GM21529 (cell line): ENCODE results near the gene SNRPD3.
"Not testable (repeated sequence)": the region's sequence is repeated elsewhere in the genome, so short reads cannot be mapped to it uniquely, and the experiment has no call there.

Experiments used
- ATAC-seq: cut with Tn5 transposase; IDR thresholded peaks from one replicate; pipeline ENCODE4 v1.9.1; 2021; ENCODE audit not compliant: unreplicated experiment

Gene SNRPD3

DNA sequence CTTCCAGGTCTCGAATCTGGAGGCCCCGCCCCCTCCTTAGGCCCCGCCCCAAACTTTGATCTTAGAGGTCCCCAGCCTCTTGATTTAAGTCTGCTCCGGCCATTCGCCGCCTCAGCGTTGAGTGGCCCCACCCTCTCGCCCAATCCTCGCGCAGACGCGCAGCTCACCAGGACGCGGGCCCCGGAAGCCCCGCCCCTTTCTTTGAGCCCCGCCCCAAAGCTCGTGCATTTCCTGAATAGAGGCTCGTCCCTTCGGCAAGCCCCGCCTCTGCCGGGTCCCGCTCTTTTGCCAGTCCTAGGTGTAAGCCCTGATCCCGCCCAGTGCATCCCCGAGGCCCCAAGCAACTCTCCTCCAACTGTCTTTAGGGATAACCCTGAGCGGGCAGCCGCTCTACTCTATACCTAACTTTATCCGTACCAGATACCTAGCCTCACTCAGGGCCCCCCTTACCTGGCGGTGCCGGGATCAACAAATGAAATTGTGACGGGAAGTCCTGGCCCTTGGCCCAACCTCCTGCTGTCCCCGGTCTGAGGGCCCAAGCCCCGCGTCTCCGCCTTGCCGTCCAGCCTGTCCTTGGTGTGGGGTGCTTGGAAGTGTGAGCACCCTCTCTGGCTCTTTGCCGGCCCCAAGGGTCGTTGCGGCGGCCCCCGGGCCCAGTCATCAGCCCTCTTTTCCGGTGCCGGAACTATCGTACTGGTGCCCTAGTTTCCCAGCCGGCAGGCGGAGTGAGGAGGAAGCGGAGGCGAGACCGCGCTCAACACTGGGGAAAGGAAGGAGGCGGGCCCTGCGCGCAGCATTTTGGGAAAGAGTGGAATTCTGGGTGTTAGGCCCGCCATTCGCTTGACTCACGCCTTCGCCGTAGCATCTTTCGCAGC, at the start of gene SNRPD3:
SNRPD3 (plus strand) TSS at position 835 of the 875 bp plus-strand sequence. CDS start 1,676 bp downstream, outside the sequence.
- peak; percentile 77 for ATAC-seq

DNA sequence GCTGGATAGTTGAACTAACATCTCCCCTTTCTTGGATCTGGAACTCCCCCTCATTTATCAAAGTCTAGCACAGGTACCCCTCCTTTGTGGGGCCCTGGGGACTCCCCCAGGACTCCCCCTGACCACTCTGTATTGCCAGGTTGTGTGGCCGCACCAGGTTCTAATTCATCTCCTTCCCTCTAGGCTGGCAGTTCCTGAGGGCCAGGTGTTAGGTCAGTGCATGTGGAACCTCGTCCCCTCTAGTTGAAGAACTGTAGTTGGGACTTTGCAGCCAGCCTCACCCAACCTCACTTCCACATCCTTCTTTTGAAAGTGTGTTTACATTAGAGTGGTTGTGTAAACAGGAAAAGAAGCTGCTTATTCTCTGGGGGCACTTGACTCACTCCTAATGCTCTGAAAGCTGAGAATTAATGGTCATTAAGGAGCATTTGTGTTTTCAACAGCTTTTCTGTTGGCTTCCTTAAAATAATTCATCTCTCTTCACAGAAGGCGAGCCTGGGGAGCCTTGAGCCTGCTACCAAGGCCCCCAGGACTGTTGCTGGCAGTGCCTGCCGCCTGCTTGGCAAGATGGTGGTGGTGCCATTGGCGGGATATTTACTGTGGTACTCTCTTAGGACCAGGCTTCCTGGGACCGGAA, 48.9 kb upstream of the SNRPD3 start:
- no peak for ATAC-seq

DNA sequence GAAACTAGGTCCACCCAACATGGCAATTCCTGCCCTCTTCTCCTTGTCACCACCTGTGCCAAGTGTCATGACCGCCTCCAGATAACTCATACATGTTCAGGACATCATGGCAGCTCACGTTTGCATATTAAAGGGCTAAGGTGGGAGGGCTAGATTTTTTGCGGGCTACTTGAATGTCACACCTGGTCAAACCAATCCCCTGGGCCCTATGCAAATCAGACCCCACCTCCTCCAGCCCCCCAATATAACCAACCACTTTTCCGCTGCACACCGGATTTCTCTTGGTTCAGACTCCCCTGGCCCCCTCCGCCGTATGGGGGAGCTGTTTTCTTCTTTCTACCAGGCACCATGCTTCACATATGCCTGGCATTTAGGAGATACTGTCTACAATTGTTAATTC, 48.1 kb upstream of the SNRPD3 start:
- no peak for ATAC-seq

DNA sequence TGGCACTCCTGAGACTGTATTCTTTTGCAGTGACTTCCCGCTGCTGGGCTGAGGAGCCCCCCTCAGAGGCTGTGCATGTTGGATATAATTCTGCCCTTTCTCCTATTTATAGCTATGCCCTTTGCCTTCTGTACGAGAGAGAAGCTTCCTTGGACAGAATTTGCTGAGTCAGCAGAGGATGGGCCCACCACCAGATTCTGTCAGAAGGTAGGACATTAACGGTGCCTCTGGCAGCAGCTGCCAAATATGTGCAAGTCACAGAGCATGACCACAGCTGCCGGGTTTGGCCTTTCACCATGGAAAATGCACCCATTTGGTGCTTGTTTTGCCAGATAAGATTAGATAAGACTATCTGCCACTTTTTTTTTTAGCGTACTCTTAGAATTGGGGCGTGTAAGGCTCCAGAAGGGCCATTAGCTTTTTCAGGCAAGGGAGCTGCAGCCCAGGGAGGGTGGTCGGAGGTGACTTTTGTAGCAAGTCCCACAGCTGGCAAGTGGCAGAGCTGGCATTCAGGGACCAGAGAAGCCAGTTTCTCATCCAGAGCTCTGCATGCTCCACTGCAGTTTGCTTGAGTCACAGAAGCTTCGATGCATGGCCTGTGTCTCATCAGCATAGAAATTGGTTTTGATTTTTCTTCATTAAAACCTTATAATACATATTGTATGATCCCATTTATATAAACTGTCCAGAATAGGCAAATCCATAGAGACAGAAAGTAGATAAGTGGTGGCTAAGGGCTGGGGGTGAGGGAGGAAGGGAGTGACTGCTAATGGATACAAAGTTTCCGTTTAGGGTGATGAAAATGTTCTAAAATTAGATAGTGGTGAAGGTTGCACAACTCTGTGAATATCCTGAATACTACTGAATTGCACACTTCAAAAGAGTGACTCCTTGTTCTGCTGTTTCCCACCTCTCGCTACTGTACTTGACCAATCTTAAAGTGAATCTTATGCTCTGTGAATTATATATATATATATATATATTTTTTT, 44.9 kb upstream of the SNRPD3 start:
- ATAC-seq: no peak

DNA sequence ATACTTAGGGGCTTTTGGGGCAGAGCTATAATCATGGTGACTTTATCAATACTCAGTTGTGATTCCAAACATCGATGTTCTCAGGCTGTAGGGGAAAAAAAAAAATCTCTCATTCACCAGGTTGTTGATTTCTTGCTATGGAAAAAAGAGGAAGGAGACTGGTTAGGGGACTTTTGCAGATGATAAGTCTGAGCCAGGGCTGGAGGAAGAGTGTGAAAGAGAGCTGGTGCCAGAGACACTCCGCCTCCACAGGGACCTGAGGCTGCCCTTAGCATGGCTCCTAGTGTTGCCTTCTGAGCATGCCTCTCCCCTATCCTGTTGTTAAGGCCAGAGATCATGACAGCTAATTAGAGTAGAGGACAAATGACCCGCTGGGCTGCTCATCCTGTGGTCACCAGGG, 43.8 kb upstream of the SNRPD3 start:
- ATAC-seq: no peak

DNA sequence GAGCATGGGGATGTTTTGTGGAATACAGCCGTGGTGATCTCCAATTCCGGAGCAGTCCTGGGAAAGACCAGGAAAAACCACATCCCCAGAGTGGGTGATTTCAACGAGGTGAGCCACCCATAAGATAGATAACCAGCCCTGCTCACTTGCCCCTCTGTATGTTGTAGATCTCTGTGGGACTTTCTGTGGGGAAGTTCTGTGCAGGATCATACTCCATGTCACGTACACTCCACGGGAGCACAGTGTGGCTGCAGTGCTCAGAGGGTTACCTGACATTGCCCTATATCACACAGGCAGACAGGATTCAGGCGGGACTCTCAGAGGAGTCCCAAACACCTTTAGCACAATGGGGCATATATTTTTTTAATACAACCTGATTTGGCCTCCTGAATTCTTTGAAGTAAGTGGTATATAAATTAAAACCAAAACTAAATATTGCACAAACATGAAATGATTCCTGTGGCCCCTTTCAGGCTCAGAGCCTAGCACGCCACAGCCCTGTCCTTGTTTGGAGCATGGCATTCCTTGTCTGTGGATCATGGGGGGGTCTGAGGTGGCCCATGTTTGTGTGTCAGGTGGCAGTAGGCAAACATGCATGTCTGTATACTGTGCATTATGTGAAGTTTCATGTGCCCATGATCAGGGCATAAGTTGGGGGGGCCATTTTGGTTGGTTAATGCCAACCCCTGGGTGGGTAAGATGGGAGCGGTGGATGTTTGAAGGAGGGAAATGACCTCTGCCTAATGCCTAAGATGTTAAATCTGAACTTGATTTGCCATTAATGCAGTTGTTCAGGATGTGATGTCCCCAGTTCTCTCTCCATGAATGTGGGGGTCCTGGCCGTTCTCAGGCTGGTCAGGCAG, 42.2 kb upstream of the SNRPD3 start:
- ATAC-seq: no peak

DNA sequence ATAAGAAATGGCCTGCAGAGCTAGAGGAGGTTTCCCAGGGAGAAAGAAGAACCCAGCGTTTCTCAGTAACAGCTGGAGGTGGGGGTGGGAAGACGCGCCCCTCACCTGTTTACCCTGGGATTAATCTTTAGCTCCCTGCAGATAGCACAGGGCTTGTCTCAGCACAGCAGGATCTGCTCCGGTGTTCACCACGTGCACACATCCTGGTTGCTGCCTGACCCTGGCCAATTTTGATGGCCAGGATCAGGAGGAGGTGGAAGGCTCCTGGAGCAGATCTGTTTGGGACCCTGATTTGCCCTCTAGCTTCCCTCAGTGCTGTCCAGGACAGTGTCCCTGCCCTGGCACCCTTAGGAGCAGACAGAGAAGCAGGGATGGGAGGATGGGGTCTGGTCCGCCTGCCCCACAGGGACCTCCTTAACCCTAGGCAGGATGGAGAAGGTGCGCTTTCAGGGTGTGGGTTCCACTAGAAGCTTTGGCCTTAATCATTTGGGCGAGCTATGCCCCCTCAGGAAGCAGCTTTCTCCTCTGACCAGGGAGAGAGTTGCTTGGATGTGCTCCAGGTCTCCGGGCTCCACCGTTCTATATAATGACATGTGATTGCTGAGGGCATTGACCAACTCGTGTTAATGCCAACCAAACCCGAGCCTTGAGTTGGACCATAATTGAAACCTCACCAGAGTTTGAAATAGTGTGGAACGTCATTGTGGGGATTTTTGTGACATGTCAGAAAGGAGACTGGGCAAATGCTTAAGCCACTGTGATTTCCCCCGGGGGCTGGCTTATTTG, 41.4 kb upstream of the SNRPD3 start:
- ATAC-seq: no peak

DNA sequence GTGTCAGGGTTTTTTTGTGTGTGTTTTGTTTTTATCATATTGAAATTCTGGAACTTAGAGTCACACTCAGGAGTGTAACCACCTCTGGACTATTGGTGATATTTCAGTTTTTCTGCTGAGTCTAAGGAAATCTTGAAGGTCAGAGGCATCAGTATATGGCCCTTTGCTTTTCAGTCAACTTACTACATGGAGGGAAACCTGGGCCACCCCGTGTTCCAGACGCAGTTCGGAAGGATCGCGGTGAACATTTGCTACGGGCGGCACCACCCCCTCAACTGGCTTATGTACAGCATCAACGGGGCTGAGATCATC, 40.8 kb upstream of the SNRPD3 start:
- ATAC-seq: no peak

DNA sequence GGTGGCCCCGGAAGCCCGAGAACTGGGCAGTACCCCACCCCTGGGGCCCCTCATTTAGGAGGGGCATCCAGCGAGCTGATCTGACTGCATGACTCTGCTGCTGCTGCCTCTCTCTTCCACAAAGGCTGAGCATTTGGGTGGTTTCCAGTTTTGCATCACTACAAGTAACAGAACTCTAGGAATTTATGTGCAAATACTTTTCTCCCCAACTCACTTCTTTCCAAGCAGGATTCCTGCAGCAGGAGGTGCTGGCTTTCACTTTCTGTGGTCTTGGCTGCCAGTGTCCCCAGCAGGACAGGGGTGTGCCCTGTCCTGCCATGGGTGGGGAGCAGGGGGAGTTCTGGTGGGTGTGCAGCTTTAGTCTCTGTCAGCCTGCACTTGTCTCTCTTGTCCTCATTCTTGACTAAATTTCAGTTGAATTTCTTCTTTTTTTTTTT, 39.5 kb upstream of the SNRPD3 start:
- ATAC-seq: no peak

DNA sequence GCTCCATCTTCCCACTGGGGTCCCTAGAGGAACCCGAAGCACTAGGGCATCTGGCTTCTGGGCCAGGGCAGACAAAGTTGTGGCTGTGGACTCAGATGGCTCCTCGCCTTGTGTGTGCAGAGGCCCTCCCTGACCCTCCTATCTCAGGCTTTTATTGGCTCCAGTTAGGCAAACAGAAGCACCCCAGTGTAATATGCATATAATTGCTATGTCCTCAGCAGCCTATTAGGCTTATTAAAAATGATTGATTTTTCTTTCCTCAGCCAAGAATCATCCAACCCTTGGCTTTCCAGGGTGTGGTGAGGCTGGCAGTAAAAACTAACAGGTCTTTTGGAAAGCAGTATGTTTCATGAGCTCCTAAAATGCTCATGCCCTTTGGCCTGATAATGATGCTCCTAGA, 38.4 kb upstream of the SNRPD3 start:
- no peak for ATAC-seq

DNA sequence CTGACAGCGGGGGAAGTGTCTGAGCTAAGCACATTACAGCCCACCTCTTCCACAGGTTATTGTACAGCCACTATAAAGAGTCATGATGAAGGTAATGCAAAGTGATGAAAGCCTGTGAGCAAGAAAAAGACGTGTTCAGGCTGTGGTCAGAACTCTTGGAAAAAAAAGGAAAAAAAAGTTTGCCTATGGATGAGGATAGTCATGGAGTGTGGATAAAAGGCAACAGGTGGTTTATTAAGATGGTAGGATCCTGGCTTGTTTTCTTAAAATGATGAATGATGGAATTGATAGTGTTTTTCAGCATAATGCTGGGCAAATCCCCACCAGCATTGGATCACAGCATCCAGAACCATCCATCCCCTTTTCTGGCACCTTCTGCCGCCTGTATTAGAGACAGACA, 37.6 kb upstream of the SNRPD3 start:
- no peak for ATAC-seq

DNA sequence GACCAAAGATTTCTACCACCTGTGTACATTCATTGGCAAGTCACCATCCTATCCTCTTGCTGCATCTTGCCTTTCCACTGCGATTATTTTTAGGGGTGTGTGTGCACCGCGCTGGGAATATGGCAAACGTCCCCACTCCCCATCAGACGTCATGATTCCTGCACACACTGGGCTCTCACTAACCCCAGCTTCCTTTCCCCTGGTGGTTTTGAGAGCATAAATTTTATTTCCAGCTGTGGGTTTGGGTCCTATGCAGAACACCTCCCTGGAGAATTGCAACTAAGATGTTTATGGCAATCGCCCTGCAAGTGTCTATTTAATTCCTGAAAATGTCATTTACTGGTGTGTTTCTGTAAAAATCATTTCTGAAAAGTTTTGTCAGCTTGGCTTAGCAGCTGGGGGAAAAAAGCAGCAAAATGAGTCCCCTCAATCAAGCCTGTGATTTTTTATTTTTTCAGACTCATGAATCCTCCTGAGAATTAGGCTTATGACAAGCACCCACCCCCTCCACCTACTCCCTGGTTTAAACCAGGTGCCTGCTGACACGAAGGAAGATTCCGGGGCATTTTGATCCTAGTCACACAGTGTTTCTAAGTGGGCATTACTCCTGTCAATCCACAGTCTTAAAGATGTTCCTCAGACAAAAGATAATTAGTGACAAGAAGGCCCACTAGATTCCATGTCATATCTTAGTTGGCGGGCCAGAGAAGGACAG, 36.9 kb upstream of the SNRPD3 start:
- ATAC-seq: no peak

DNA sequence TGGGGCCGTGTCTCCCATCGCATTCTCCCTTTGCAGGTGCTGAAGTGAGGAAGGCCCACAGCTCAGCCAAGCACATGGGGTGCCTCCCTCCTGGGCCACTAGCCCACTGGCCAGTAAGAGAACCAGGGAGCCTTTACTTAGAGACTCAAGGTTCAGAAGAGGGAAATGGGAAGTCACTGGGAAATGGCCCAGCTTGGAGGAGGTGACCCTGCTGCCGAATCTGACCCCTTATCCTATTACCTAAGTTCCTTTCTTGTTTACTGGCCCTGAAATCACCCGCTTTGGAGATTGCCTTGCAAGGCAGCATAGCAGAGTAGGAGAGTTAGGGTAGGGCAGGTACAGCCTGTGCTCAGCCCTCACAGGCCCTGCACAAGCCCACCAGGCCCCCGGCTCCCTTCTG, 36.3 kb upstream of the SNRPD3 start:
- ATAC-seq: no peak

DNA sequence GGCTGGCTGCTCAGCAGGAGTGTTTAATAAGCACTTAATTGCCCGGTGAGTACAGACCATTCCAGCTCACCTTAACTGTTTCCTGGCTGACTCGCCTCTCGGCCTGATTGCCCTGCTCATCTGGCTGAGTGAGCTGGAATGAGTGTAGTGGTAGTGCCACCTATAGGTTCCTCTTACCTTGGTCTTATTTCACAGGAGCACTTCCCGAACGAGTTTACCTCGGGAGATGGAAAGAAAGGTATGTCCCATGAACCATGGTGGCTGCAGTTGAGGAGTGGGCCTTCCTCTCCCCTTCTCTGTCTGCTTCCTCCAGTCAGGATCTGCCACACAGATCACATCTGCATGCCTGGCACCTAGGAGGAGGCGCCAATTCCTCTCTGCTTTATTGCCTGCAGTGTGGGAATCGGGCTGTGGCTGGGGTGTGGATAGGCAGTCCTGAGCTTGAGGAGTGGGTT, 34.0 kb upstream of the SNRPD3 start:
- ATAC-seq: peak; percentile 50

DNA sequence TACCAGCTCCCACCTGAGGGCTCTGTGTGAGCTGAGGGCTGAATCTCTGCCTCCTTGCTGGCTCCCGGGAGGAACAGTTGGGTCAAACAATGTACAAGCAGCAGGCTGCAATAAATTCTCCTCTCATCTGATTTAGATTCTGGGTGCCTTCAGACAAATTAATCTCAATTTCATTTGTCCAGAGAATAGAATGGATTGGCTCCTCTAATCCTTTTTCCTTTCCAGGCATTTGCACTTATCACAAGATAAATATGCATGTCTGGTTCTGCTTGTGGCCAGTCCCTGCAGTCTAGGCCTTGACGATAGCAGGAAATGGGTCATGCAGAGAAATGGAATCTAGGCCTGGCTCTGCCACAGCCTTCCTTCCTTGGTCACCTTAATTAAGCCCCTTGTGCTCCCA, 31.9 kb upstream of the SNRPD3 start:
- no peak for ATAC-seq

DNA sequence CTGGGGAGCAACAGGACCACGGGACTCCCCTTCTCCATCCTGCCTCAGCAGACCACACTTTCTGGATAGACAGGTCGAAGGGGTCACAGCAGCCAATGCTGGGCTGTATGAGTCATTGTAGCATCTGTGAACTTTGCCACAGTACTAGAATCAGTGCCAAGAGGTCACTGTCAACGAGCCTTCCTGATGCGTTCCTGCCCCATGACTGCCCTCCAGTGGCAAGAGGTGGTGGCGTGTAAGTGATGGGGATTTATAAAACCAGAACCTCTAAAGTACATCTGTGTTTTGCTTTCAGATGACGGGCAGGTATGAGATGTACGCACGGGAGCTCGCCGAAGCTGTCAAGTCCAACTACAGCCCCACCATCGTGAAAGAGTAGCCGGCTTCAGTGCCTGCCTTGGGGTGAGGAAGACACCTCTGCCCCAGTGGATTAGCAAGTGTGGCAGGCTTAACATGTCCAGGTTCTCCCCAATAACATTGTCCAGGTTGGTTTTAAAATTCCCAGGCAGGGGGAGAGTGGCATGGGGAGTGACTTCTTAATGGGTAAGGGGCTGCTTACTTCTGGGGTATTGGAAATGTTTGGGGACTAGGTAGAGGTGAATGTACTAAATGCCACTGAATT, 30.3 kb upstream of the SNRPD3 start:
- ATAC-seq: peak; percentile 67

DNA sequence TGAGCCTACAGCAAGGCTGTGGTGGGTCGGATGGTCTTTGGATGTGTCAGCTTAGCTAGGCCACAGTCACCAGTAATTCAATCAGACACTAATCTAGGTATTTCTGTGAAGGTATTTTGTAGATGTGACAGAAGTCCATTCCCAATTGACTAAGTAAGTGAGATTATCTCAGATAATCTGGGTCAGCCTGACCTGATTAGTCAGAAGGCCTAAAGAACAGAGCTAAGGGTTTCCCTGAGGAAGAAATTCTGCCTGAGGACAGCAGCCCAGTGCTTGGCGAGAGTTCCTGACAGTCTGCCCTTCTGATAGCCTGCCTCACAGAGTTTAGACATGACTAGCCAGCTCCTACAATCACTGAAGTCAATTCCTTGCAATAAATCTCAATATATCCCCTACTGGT, 29.6 kb upstream of the SNRPD3 start:
- ATAC-seq: no peak

DNA sequence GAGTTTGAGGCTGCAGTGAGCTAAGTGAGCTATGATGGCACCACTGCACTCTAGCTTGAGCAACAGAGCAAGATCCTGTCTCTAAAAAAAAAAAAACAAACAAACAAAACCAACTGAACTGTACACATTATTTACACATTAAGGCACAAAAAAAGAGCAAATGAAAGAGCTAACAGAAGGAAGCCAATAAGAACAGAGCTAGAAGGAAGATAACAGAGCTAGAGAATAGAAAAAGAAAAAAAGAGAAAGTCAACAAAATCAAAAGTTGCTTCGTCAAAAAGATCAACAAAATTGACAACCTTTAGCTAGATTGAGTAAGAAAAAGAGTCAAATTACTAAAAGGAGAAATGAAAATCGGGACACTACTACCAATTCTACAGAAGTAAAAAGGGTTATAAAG, 25.9 kb upstream of the SNRPD3 start:
- no peak for ATAC-seq

DNA sequence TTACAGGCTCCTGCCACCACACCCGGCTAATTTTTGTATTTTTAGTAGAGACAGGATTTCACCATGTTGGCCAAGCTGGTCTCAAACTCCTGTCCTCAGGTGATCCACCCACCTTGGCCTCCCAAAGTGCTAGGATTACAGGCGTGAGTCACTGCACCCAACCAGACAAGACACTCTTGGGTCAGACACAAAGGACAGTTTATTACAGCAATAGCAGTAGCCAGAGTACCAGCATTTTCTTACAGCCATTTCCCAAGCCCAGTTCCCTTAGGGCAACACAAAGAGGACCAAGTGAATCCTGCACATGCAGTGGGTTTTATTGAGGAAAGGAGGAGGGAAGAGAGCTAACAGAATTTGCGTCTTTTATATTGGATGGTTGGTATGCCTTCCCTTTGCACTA, 24.8 kb upstream of the SNRPD3 start:
- ATAC-seq: not testable (repeated sequence)
